ENCODE results near the gene ARFGAP1. TPM values are rescaled to one million over a fixed set of nuclear protein-coding genes. Genes with fewer than 3 reads are reported as not detected.

ARFGAP1 gene
- total RNA-seq, 3 donors from 2014 or later (not counting 1 experiment from before 2014, with no cell fraction given) = 118 to 138 (median 127) TPM

GRCh38 chr20:63238031-63238430 is 34.6 kb upstream of the ARFGAP1 start:
- 82% methylated on average over 10 of the region's 10 CpGs for WGBS (ENCODE audit: insufficient coverage)
- H3K27ac Mint-ChIP-seq = no peak overlapping the region
- no peak for DNase-seq
- Histone ChIP-seq H3K27ac (ENCODE audit: low read length) (no peak overlapping the region), H3K27me3 (ENCODE audit: control insufficient read depth, insufficient read depth, low read length) (peaks cover 3% of the 10 kb centered on the region), H3K36me3 (ENCODE audit: control insufficient read depth, insufficient read depth, low read length) (no peaks in the 10 kb centered on the region), H3K9me3 (ENCODE audit: control insufficient read depth, insufficient read depth, low read length) (no peaks in the 10 kb centered on the region), H3K4me1 (ENCODE audit: control insufficient read depth, insufficient read depth, low read length) (peaks cover 3% of the 10 kb centered on the region), H3K4me3 (ENCODE audit: low read length) (no peak overlapping the region)
- no peak for ATAC-seq
- no peak for TF ChIP-seq CTCF (IDR thresholded peaks at IDR 0.05)
- intact Hi-C loops (cut with micrococcal nuclease) = no loop called here
- H3K4me3 Mint-ChIP-seq = no peak overlapping the region
- no peaks in the 10 kb centered on the region for H3K36me3 Mint-ChIP-seq
- H3K9me3 Mint-ChIP-seq = no peaks in the 10 kb centered on the region
- peaks cover 0 to 3% of the 10 kb centered on the region in 2 donors for H3K27me3 Mint-ChIP-seq (ENCODE audit: low read depth in 2 of 2)
- no peaks in the 10 kb centered on the region for H3K4me1 Mint-ChIP-seq

GRCh38 chr20:63238514-63239125 is 34.0 kb upstream of the ARFGAP1 start:
- H3K4me1 ChIP-seq (ENCODE audit: control insufficient read depth, insufficient read depth, low read length) = peaks cover 3% of the 10 kb centered on the region
- 67% methylated on average over 14 of the region's 16 CpGs for WGBS (ENCODE audit: insufficient coverage)
- no peak for TF ChIP-seq CTCF (IDR thresholded peaks at IDR 0.05)
- no peaks in the 10 kb centered on the region for H3K36me3 ChIP-seq (ENCODE audit: control insufficient read depth, insufficient read depth, low read length)
- peak in 1 of 3 donors; percentile 29 for ATAC-seq
- no peak overlapping the region for H3K27ac ChIP-seq (ENCODE audit: low read length)
- H3K27me3 Mint-ChIP-seq (ENCODE audit: low read depth in 2 of 2) = peaks cover 0 to 3% of the 10 kb centered on the region in 2 donors
- H3K4me3 ChIP-seq (ENCODE audit: low read length) = no peak overlapping the region
- no peak overlapping the region for H3K4me3 Mint-ChIP-seq
- no peaks in the 10 kb centered on the region for H3K36me3 Mint-ChIP-seq
- H3K27me3 ChIP-seq (ENCODE audit: control insufficient read depth, insufficient read depth, low read length) = peaks cover 2% of the 10 kb centered on the region
- DNase-seq = peak in 1 of 2 donors; percentile 32
- H3K9me3 Mint-ChIP-seq = no peaks in the 10 kb centered on the region
- H3K4me1 Mint-ChIP-seq = no peaks in the 10 kb centered on the region
- intact Hi-C loops (cut with micrococcal nuclease) = no loop called here
- no peaks in the 10 kb centered on the region for H3K9me3 ChIP-seq (ENCODE audit: control insufficient read depth, insufficient read depth, low read length)
- no peak overlapping the region for H3K27ac Mint-ChIP-seq

GRCh38 chr20:63239431-63239830 is 33.2 kb upstream of the ARFGAP1 start:
- 95% methylated on average over 30 of the region's 30 CpGs for WGBS (ENCODE audit: insufficient coverage)
- Mint-ChIP-seq H3K36me3 (no peaks in the 10 kb centered on the region), H3K4me3 (no peak overlapping the region), H3K27me3 (ENCODE audit: low read depth in 2 of 2) (peaks cover 0 to 3% of the 10 kb centered on the region in 2 donors), H3K27ac (no peak overlapping the region), H3K4me1 (no peaks in the 10 kb centered on the region), H3K9me3 (no peaks in the 10 kb centered on the region)
- H3K36me3 ChIP-seq (ENCODE audit: control insufficient read depth, insufficient read depth, low read length) = no peaks in the 10 kb centered on the region
- H3K27me3 ChIP-seq (ENCODE audit: control insufficient read depth, insufficient read depth, low read length) = no peaks in the 10 kb centered on the region
- no peak for TF ChIP-seq CTCF (IDR thresholded peaks at IDR 0.05)
- no peak overlapping the region for H3K27ac ChIP-seq (ENCODE audit: low read length)
- H3K9me3 ChIP-seq (ENCODE audit: control insufficient read depth, insufficient read depth, low read length) = no peaks in the 10 kb centered on the region
- intact Hi-C loops (cut with micrococcal nuclease) = no loop called here
- no peak overlapping the region for H3K4me3 ChIP-seq (ENCODE audit: low read length)
- DNase-seq = no peak
- no peak for ATAC-seq
- H3K4me1 ChIP-seq (ENCODE audit: control insufficient read depth, insufficient read depth, low read length) = peaks cover 3% of the 10 kb centered on the region

- whole genome bisulfite sequencing (ENCODE audit: insufficient coverage) = 92% methylated on average over 11 of the region's 11 CpGs
- no peak for TF ChIP-seq CTCF (IDR thresholded peaks at IDR 0.05)
- no peak overlapping the region for H3K27ac ChIP-seq (ENCODE audit: low read length)
- Mint-ChIP-seq H3K9me3 (no peaks in the 10 kb centered on the region), H3K4me3 (no peak overlapping the region), H3K27ac (no peak overlapping the region), H3K4me1 (no peaks in the 10 kb centered on the region), H3K27me3 (ENCODE audit: low read depth in 2 of 2) (peaks cover 0 to 3% of the 10 kb centered on the region in 2 donors), H3K36me3 (no peaks in the 10 kb centered on the region)
- DNase-seq (no peak), ATAC-seq (no peak)
- peaks cover 1% of the 10 kb centered on the region for H3K4me1 ChIP-seq (ENCODE audit: control insufficient read depth, insufficient read depth, low read length)
- intact Hi-C loops (cut with micrococcal nuclease) = no loop called here
- H3K27me3 ChIP-seq (ENCODE audit: control insufficient read depth, insufficient read depth, low read length) = no peaks in the 10 kb centered on the region
- H3K36me3 ChIP-seq (ENCODE audit: control insufficient read depth, insufficient read depth, low read length) = no peaks in the 10 kb centered on the region
- no peak overlapping the region for H3K4me3 ChIP-seq (ENCODE audit: low read length)
- no peaks in the 10 kb centered on the region for H3K9me3 ChIP-seq (ENCODE audit: control insufficient read depth, insufficient read depth, low read length)
Measured at GRCh38 chr20:63240004-63240403, 32.6 kb upstream of the ARFGAP1 start.
